Endothelial cell of umbilical vein (primary cell): Measurements from ENCODE around the gene CACHD1. TPM values are rescaled to one million over a fixed set of nuclear protein-coding genes. Genes with fewer than 3 reads are reported as not detected.

Experiments used
- BruUV-seq: library from RNA; stranded (reverse); fragments of 400-500 nt; replicated peaks from 2 replicates; lab custom pipeline; 2021; lab: Mats Ljungman, UMichigan
- CTCF ChIA-PET: fragments of 300-600, 350-600 bp; sonication (Branson Sonifier 250); formaldehyde crosslinking; loops from one replicate; lab custom pipeline; 2021; ENCODE audit warnings: antibody characterized with exemption, inconsistent platforms; lab: Charles Lee
- POLR2A ChIA-PET: fragments of 300-600, 350-600 bp; sonication (Branson Sonifier 250); formaldehyde crosslinking; loops from one replicate; lab custom pipeline; 2021; ENCODE audit warnings: antibody characterized with exemption, inconsistent platforms; lab: Charles Lee
- DNase-seq: peaks from one replicate; pipeline ENCODE4 v3.0.0-alpha.2; 2011; ENCODE audit warnings: low read depth, low spot score
- FAIRE-seq: peaks from 2 replicates; lab custom pipeline; 2011; peaks lifted over from hg19 to GRCh38; lab: Jason Lieb, UNC
- H2AFZ ChIP-seq: 2 replicates; pipeline ENCODE4 v1.6.0; 2012; ENCODE audit warnings: low read depth, low read length, control low read depth, inconsistent platforms
- H3K27ac ChIP-seq: 2 replicates; pipeline ENCODE4 v1.5.1; 2011; ENCODE audit warnings: low read depth, mild to moderate bottlenecking, control low read depth, low read length, moderate library complexity; ENCODE audit not compliant: insufficient read depth
- H3K27me3 ChIP-seq, 2 experiments: 2 replicates each; pipeline versions ENCODE4 v1.6.0 to v1.6.1; 2011; ENCODE audit warnings: low read length in 2 of 2, mixed read lengths in 1 of 2; ENCODE audit not compliant: control insufficient read depth in 2 of 2, insufficient read depth in 2 of 2
- H3K36me3 ChIP-seq, 2 experiments: 2 replicates in 1 of 2; 3 replicates in 1 of 2; pipeline ENCODE4 v1.5.1; 2011; ENCODE audit warnings: low read length in 2 of 2, mild to moderate bottlenecking in 1 of 2, moderate library complexity in 1 of 2; ENCODE audit not compliant: control insufficient read depth in 2 of 2, insufficient read depth in 2 of 2; ENCODE audit errors: extremely low read depth in 1 of 2
- H3K4me1 ChIP-seq: 3 replicates; pipeline ENCODE4 v1.5.1; 2011; ENCODE audit warnings: mild to moderate bottlenecking, low read length; ENCODE audit not compliant: control insufficient read depth, insufficient read depth; ENCODE audit errors: extremely low read depth
- H3K4me2 ChIP-seq: 2 replicates; pipeline ENCODE4 v1.6.1; 2011; ENCODE audit warnings: low read length, control low read depth, mixed read lengths; ENCODE audit not compliant: insufficient read depth
- H3K4me3 ChIP-seq, 3 experiments: fragments of 200-600 bp in 1 of 3; sonication (generic), shearing (Covaris generic) in 1 of 3; replicated peaks in 1 of 3; 2 replicates each; pipeline ENCODE4 v1.5.1; 2011 to 2016; ENCODE audit warnings: control low read depth in 3 of 3, low read length in 3 of 3, mild to moderate bottlenecking in 2 of 3, inconsistent platforms in 1 of 3, low read depth in 1 of 3, moderate library complexity in 1 of 3; ENCODE audit not compliant: insufficient read depth in 1 of 3
- H3K79me2 ChIP-seq: 2 replicates; pipeline ENCODE4 v1.6.0; 2012; ENCODE audit warnings: low read length, inconsistent platforms; ENCODE audit not compliant: control insufficient read depth, insufficient read depth
- H3K9ac ChIP-seq: replicated peaks from 2 replicates; pipeline ENCODE3; 2011; ENCODE audit warnings: low read length, control low read depth; ENCODE audit not compliant: insufficient read depth; ENCODE audit errors: extremely low read depth
- H3K9me1 ChIP-seq: replicated peaks from 3 replicates; pipeline ENCODE4 v1.6.0; 2011; ENCODE audit warnings: mild to moderate bottlenecking, low read length; ENCODE audit not compliant: control insufficient read depth, insufficient read depth; ENCODE audit errors: extremely low read depth
- H3K9me3 ChIP-seq: replicated peaks from 2 replicates; pipeline ENCODE4 v1.5.1; 2012; ENCODE audit warnings: low read length, inconsistent platforms; ENCODE audit not compliant: control insufficient read depth, insufficient read depth
- H4K20me1 ChIP-seq: replicated peaks from 2 replicates; pipeline ENCODE3; 2011; ENCODE audit warnings: mild to moderate bottlenecking, low read length; ENCODE audit not compliant: control insufficient read depth, insufficient read depth; ENCODE audit errors: extremely low read depth
- EZH2 ChIP-seq: IDR thresholded peaks from 2 replicates; pipeline ENCODE4 v1.6.1; 2012; ENCODE audit warnings: borderline replicate concordance, low read depth, mild to moderate bottlenecking, moderate library complexity, low read length, inconsistent platforms; ENCODE audit not compliant: severe bottlenecking
- FOS ChIP-seq: IDR thresholded peaks from 2 replicates; pipeline ENCODE4 v1.6.1; 2011; ENCODE audit warnings: mild to moderate bottlenecking, low read length, moderate library complexity, borderline replicate concordance; ENCODE audit not compliant: insufficient read depth
- GATA2 ChIP-seq: IDR thresholded peaks from 2 replicates; pipeline ENCODE4 v1.7.0; 2011; ENCODE audit warnings: low read depth, mild to moderate bottlenecking, moderate library complexity, mixed read lengths, low read length; ENCODE audit not compliant: insufficient read length, insufficient read depth
- JUN ChIP-seq: IDR thresholded peaks from 2 replicates; pipeline ENCODE4 v1.6.1; 2011; ENCODE audit warnings: borderline replicate concordance, low read depth; ENCODE audit not compliant: insufficient read length, insufficient read depth
- MYC ChIP-seq: IDR thresholded peaks from one replicate; pipeline ENCODE4 v1.6.1; 2011; ENCODE audit warnings: mild to moderate bottlenecking, low read depth, low read length
- POLR2A ChIP-seq: IDR thresholded peaks from 2 replicates; pipeline ENCODE4 v1.6.1; 2012; ENCODE audit warnings: low read depth, mild to moderate bottlenecking, control low read depth, low read length
- POLR2AphosphoS5 ChIP-seq: IDR thresholded peaks from 2 replicates; pipeline ENCODE4 v1.6.1; 2012; ENCODE audit warnings: low read depth, mild to moderate bottlenecking, control low read depth, low read length, moderate library complexity; ENCODE audit not compliant: insufficient read depth
- dilution Hi-C: fragments of 300-500 bp; cut with MboI; formaldehyde crosslinking; loops from one replicate; pipeline ENCODE4 v1.15.0; 2019; ENCODE audit warnings: low sequenced_read_pairs; ENCODE audit not compliant: extremely low pct_ligation_motif_present
- intact Hi-C: fragments of 100-400 bp; cut with micrococcal nuclease; formaldehyde crosslinking; loops from one replicate; pipeline ENCODE4 v1.10.0; 2022
- polyA plus RNA-seq, 4 experiments: library from polyadenylated mRNA; depleted of rRNA in 3 of 4; stranded (reverse) in 3 of 4; unstranded in 1 of 4; fragments of >200 nt; gene quantifications; 2 replicates each; pipeline versions ENCODE4 v1.2.1 to v1.2.3, GENCODE V29; 2011 to 2012; ENCODE audit warnings: missing spikeins in 1 of 4
- total RNA-seq: library from RNA; stranded (reverse); gene quantifications from 2 replicates; pipeline ENCODE4 v1.2.3, GENCODE V29; 2021
- TF ChIP-seq, protein P1 (sequence below): IDR thresholded peaks from 2 replicates; pipeline ENCODE4 v1.6.1; 2011; ENCODE audit not compliant: insufficient read depth, insufficient read length
- TF ChIP-seq, protein P2 (sequence below), 2 donors: IDR thresholded peaks; 1 replicate in 1 of 2; 2 replicates in 1 of 2; pipeline ENCODE4 v1.5.1; 2011; ENCODE audit warnings: low read length in 2 of 2, mild to moderate bottlenecking in 2 of 2, moderate library complexity in 2 of 2, control low read depth in 1 of 2, inconsistent platforms in 1 of 2, low read depth in 1 of 2; ENCODE audit not compliant: insufficient read depth in 1 of 2; ENCODE audit errors: extremely low read depth in 1 of 2

Gene CACHD1
- total and polyA plus RNA-seq, 2 donors (not counting 3 experiments of a cell fraction or from before 2014, with no cell fraction given) = 3.6 to 9.3 TPM

DNA sequence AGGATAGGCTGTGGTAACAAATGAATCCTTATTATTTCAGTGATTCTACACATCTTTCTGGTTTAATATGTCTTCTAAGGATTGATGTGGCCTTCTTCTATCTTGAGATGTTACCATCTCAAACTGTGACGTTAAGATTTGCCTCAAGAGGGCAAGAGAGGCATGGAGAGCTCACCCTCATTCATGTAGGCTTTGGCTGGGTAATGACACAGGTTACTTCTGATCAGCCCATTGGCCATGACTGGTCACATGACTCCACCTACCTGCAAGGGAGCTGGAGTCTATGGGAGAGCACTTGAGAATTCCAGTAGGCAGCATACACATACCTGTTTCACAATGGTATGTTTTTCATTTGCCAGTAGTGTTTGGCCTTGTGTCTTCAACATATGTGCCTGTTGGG is 30.0 kb downstream of the CACHD1 start:
- CTCF ChIA-PET = interaction anchor here (0.9 kb wide), 1 partner anchor 175 kb away, joined by 3 read pairs; no protein-coding TSS in a partner anchor
- no peak overlapping the region for H2AFZ ChIP-seq
- no peak overlapping the region for H3K4me2 ChIP-seq
- DNase-seq (no peak), FAIRE-seq (no peak)
- H3K27me3 ChIP-seq = no peaks in the 10 kb centered on the region
- BruUV-seq = no TSS peak
- H3K9me3 ChIP-seq = no peaks in the 10 kb centered on the region
- POLR2A ChIA-PET = no interaction called here
- intact Hi-C loops (no loop called here), dilution Hi-C loops (no loop called here)
- H3K79me2 ChIP-seq = no peaks in the 10 kb centered on the region
- H3K27ac ChIP-seq = no peak overlapping the region
- H3K9ac ChIP-seq = no peak overlapping the region
- no peaks in the 10 kb centered on the region for H3K9me1 ChIP-seq
- H3K36me3 ChIP-seq = no peaks in the 10 kb centered on the region
- H3K4me1 ChIP-seq = peaks cover 26% of the 10 kb centered on the region
- H3K4me3 ChIP-seq = no peak overlapping the region
- no peak for TF ChIP-seq MYC
- TF ChIP-seq POLR2AphosphoS5 = no peak
- no peak for TF ChIP-seq EZH2
- TF ChIP-seq GATA2 = no peak
- TF ChIP-seq POLR2A = no peak
- TF ChIP-seq, protein P1, sequence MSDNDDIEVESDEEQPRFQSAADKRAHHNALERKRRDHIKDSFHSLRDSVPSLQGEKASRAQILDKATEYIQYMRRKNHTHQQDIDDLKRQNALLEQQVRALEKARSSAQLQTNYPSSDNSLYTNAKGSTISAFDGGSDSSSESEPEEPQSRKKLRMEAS = no peak
- TF ChIP-seq FOS = no peak
- TF ChIP-seq, protein P2, sequence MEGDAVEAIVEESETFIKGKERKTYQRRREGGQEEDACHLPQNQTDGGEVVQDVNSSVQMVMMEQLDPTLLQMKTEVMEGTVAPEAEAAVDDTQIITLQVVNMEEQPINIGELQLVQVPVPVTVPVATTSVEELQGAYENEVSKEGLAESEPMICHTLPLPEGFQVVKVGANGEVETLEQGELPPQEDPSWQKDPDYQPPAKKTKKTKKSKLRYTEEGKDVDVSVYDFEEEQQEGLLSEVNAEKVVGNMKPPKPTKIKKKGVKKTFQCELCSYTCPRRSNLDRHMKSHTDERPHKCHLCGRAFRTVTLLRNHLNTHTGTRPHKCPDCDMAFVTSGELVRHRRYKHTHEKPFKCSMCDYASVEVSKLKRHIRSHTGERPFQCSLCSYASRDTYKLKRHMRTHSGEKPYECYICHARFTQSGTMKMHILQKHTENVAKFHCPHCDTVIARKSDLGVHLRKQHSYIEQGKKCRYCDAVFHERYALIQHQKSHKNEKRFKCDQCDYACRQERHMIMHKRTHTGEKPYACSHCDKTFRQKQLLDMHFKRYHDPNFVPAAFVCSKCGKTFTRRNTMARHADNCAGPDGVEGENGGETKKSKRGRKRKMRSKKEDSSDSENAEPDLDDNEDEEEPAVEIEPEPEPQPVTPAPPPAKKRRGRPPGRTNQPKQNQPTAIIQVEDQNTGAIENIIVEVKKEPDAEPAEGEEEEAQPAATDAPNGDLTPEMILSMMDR (IDR thresholded peaks at IDR 0.05; ENCODE audit: extremely low read depth in 1 of 2, insufficient read depth in 1 of 2, low read depth in 1 of 2, low read length in 2 of 2) = no peak
- no peak for TF ChIP-seq JUN
- no peaks in the 10 kb centered on the region for H4K20me1 ChIP-seq
